Uterus (tissue), 4 donors: ENCODE data around the gene ANKRD62. TPM values are rescaled to one million over a fixed set of nuclear protein-coding genes. Genes with fewer than 3 reads are reported as not detected.

Source experiments
- DNase-seq, 2 donors: peaks; one replicate each; pipeline ENCODE4 v3.0.0-alpha.2; 2019 to 2020
- H3K27ac ChIP-seq, 2 donors: fragments of 200-600 bp; sonication (generic); 1 replicate in 1 of 2; 2 replicates in 1 of 2; pipeline ENCODE4 v1.5.1; 2016 to 2018
- H3K27me3 ChIP-seq, 2 donors: fragments of 200-600 bp; sonication (generic); one replicate each; pipeline ENCODE4 v1.5.1; 2018 to 2019; ENCODE audit warnings: control low read depth in 1 of 2
- H3K36me3 ChIP-seq, 2 donors: fragments of 200-600 bp; sonication (generic); one replicate each; pipeline ENCODE4 v1.5.1; 2019; ENCODE audit warnings: control low read depth in 1 of 2
- H3K4me1 ChIP-seq, 2 donors: fragments of 200-600 bp; sonication (generic); one replicate each; pipeline ENCODE4 v1.5.1; 2018 to 2019; ENCODE audit warnings: control low read depth in 1 of 2
- H3K4me3 ChIP-seq, 2 donors: fragments of 200-600 bp; sonication (generic); 1 replicate in 1 of 2; 2 replicates in 1 of 2; pipeline ENCODE4 v1.5.1; 2018 to 2019; ENCODE audit warnings: mild to moderate bottlenecking in 1 of 2
- H3K9me3 ChIP-seq, 2 donors: fragments of 200-600 bp; sonication (generic); one replicate each; pipeline ENCODE4 v1.5.1; 2019; ENCODE audit warnings: control low read depth in 1 of 2
- POLR2A ChIP-seq, 2 donors: fragments of 450-650 bp; IDR thresholded peaks; one replicate each; pipeline ENCODE4 v1.6.1; 2016; ENCODE audit warnings: antibody characterized with exemption in 2 of 2, mild to moderate bottlenecking in 1 of 2, moderate library complexity in 1 of 2
- intact Hi-C: fragments of 100-400 bp; cut with DNase I; formaldehyde crosslinking; loops from one replicate; pipeline ENCODE4 v1.15.1; 2023; ENCODE audit warnings: low total_unique reads
- total RNA-seq, 4 donors: library from RNA; depleted of rRNA in 3 of 4; stranded (reverse); fragments of >200 nt in 3 of 4; gene quantifications; one replicate each; pipeline versions ENCODE4 v1.1.0 to v1.2.4, GENCODE V29; 2014 to 2023
- TF ChIP-seq, protein P1 (sequence below), 4 experiments: fragments of 200-600 bp in 2 of 4; fragments of 450-650 bp in 2 of 4; sonication (generic) in 2 of 4; IDR thresholded peaks; one replicate each; pipeline ENCODE4 v1.5.1; 2016 to 2019; ENCODE audit warnings: antibody characterized with exemption in 4 of 4, mild to moderate bottlenecking in 2 of 4, moderate library complexity in 1 of 4
- donor health status: DM: yes; HTN: yes; CAD: no.

Gene ANKRD62
- total RNA-seq, 4 donors from 2014 or later, result 0.07 to 0.18 TPM; not detected in 2

DNA sequence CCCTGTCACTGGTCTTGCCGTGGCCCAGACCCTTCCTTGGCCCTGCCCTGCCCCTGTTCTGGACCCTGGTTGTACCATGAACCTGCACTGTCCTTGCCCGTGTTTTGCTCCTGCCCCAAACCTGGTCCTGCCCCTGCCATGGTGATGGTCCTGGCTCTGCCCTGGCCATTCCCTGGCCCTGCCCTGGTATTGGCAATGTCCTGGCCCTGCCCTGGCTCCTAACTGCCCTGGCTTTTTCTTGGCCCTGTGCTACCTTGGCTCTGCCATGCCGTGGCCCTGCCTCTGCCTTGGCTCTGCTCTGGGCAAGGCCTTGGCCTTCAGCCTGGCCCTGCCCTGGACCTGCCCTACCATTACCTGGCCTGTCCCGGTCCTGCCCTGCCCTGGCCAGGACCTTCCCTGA, 5.5 kb upstream of the ANKRD62 start:
- no peaks in the 10 kb centered on the region for H3K27me3 ChIP-seq
- no peak overlapping the region for H3K27ac ChIP-seq
- intact Hi-C loops, result no loop called here
- no peaks in the 10 kb centered on the region for H3K36me3 ChIP-seq
- H3K4me1 ChIP-seq, result no peaks in the 10 kb centered on the region
- DNase-seq, result no peak
- no peaks in the 10 kb centered on the region for H3K9me3 ChIP-seq
- H3K4me3 ChIP-seq, result no peak overlapping the region
- TF ChIP-seq, protein P1, sequence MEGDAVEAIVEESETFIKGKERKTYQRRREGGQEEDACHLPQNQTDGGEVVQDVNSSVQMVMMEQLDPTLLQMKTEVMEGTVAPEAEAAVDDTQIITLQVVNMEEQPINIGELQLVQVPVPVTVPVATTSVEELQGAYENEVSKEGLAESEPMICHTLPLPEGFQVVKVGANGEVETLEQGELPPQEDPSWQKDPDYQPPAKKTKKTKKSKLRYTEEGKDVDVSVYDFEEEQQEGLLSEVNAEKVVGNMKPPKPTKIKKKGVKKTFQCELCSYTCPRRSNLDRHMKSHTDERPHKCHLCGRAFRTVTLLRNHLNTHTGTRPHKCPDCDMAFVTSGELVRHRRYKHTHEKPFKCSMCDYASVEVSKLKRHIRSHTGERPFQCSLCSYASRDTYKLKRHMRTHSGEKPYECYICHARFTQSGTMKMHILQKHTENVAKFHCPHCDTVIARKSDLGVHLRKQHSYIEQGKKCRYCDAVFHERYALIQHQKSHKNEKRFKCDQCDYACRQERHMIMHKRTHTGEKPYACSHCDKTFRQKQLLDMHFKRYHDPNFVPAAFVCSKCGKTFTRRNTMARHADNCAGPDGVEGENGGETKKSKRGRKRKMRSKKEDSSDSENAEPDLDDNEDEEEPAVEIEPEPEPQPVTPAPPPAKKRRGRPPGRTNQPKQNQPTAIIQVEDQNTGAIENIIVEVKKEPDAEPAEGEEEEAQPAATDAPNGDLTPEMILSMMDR (IDR thresholded peaks at IDR 0.05), result no peak
- TF ChIP-seq POLR2A (IDR thresholded peaks at IDR 0.05), result no peak

DNA sequence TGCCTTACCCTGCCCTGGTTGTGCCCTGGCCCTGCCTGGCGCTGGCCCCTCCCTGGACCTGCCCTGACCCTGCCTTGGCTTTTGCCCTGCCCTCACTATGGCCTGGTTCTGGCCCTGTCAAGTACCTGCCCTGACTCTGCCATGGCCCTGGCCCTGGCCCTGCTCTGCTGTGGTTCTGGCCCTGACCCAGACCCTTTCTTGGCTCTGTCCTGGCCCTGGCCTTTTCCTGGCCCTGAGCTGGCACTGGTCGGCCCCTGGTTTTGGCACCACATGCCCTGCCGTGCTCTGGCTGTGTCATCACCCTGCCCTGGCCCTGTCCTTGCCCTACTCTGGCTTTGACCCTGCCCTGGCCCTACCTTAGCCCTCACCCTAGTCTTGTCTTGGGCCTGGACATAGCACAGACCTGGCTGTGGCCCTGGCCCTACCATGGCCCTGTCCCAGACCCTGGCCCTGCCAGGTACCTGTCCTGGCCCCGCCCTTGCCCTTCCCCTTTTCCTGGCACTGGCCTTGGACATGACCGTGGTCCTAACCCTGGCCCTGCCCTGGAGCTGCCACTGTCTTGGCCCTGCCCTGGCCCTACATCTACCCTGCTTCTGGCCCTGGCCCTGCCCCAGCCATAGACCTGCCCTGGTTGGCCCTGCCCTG, 4.8 kb upstream of the ANKRD62 start:
- no peak for TF ChIP-seq POLR2A (IDR thresholded peaks at IDR 0.05)
- TF ChIP-seq, protein P1 (IDR thresholded peaks at IDR 0.05), result no peak
- H3K9me3 ChIP-seq, result no peaks in the 10 kb centered on the region
- intact Hi-C loops, result no loop called here
- no peaks in the 10 kb centered on the region for H3K4me1 ChIP-seq
- no peaks in the 10 kb centered on the region for H3K36me3 ChIP-seq
- no peak overlapping the region for H3K4me3 ChIP-seq
- DNase-seq, result no peak
- no peak overlapping the region for H3K27ac ChIP-seq
- no peaks in the 10 kb centered on the region for H3K27me3 ChIP-seq

DNA sequence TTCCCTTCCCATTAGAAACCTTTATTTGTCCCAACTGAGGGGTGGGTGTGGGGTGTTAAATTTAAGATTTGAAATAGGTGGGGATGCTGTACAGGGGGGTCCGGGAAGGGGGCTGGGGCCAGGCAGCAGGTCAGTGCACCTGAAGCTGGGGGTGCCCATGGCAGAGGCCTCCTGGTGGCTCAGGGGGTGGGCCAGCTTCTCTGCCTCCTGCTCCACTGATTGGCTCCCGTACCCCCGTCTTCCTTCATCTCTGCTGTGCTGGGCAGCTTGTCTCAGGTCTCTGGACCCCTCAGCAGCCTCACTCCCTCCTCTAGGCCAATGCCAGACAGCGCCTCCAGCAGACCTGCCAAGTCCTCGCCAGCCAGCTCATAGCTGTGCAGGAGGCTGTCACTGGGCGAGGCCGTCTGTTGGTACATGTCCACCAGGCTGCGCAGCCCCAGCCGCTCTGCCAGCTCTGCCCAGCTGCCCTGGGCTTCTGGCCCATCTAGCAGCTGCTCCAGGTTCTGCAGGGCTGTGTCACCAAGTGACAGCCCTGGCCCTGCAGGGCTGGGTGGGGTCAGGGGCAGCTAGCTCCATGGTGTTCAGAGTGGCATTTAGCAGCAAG, 2.0 kb upstream of the ANKRD62 start:
- H3K27ac ChIP-seq, result no peak overlapping the region
- H3K27me3 ChIP-seq, result no peaks in the 10 kb centered on the region
- TF ChIP-seq POLR2A (IDR thresholded peaks at IDR 0.05), result no peak
- TF ChIP-seq, protein P1 (IDR thresholded peaks at IDR 0.05), result no peak
- H3K9me3 ChIP-seq, result no peaks in the 10 kb centered on the region
- intact Hi-C loops, result no loop called here
- no peak overlapping the region for H3K4me3 ChIP-seq
- DNase-seq, result no peak
- H3K4me1 ChIP-seq, result no peaks in the 10 kb centered on the region
- H3K36me3 ChIP-seq, result no peaks in the 10 kb centered on the region

DNA sequence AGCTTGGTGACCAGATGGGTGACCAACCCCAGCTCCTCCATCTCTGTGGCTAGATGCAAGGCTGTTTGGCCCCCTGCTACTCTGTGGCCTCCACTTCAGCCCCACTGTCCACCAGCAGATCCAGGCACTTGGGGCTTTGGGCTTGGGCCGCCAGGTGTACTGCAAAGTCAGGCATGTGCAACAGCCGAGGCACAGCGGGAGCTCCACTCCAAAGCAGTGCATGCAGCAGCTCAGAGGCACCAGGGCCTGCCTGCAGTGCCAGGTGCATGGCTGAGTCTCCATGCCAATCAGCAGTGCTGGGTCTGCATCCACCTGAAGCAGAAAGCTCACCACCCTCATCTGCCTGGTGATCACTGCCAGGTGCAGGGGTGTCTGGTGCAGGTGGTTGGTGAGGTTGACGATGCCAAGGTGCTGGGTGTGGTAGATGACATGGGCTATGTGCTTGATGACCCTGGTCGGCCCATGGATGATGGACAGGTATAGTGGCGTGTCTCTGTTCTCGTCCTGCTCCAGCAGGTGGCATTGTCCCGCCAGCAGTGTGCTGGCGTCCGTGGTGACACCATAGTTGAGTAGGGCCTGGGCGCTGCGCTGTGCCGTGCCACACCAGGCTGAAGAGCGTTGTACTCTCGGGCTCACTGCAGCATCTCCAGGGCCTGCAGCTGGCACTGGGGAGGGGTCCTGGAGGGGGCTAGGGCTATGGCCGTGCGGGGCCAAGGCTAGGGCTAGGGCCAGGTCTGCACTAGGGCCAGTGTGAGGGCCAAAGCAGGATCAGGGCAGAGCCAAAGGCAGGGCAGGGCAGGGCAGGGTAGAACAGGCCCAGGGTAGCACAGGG, 1.0 kb upstream of the ANKRD62 start:
- TF ChIP-seq POLR2A (IDR thresholded peaks at IDR 0.05), result no peak
- TF ChIP-seq, protein P1 (IDR thresholded peaks at IDR 0.05), result no peak
- no peaks in the 10 kb centered on the region for H3K9me3 ChIP-seq
- no peak overlapping the region for H3K4me3 ChIP-seq
- H3K36me3 ChIP-seq, result no peaks in the 10 kb centered on the region
- H3K27ac ChIP-seq, result no peak overlapping the region
- H3K4me1 ChIP-seq, result no peaks in the 10 kb centered on the region
- no peak for DNase-seq
- intact Hi-C loops, result no loop called here
- H3K27me3 ChIP-seq, result no peaks in the 10 kb centered on the region

DNA sequence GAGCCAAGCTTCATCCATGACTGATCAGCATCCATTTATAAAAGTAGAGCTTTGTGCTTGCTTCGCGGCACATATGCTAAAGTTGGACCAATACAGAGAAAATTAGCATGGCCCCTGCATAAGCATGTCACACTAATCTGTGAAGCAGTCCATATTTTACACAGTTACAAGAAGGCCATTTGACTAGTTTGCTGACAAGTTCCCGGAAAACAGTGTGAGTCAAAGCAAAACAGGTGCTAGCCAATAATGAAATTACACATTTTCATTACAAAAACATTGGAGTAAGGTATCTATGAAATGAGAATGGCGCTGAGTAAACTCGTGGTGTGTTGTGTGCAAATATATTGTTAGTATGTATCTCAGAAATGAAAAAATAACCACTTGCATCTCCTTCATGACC, 4.7 kb downstream of the ANKRD62 start:
- DNase-seq, result no peak
- H3K36me3 ChIP-seq, result no peaks in the 10 kb centered on the region
- no peak overlapping the region for H3K27ac ChIP-seq
- H3K27me3 ChIP-seq, result no peaks in the 10 kb centered on the region
- TF ChIP-seq, protein P1 (IDR thresholded peaks at IDR 0.05), result no peak
- TF ChIP-seq POLR2A (IDR thresholded peaks at IDR 0.05), result no peak
- no peaks in the 10 kb centered on the region for H3K4me1 ChIP-seq
- no peaks in the 10 kb centered on the region for H3K9me3 ChIP-seq
- no peak overlapping the region for H3K4me3 ChIP-seq
- intact Hi-C loops, result no loop called here
